K562 (cell line): ENCODE measurements around the gene FAM83D.

Experiments
- CTCF ChIP-seq, 3 experiments: IDR thresholded peaks in 2 of 3; conservative IDR thresholded peaks in 1 of 3; 2 replicates each; pipeline ENCODE4 v1.5.1; 2011 to 2012; ENCODE audit warnings: low read length in 3 of 3, mild to moderate bottlenecking in 3 of 3, control low read depth in 2 of 3, improper control_type of control experiment in 1 of 3, inconsistent platforms in 1 of 3, low read depth in 1 of 3, mixed read lengths in 1 of 3, moderate library complexity in 1 of 3; ENCODE audit not compliant: insufficient read depth in 2 of 3
- GATAD2A ChIP-seq: fragments of 450-650 bp; IDR thresholded peaks from 2 replicates; pipeline ENCODE4 v1.6.1; 2017
- HNRNPK ChIP-seq: fragments of 200-400 bp; formaldehyde crosslinking; IDR thresholded peaks from one replicate; pipeline ENCODE4 v1.6.1; 2018; ENCODE audit warnings: mild to moderate bottlenecking, low read depth, low read length; ENCODE audit not compliant: poor library complexity, severe bottlenecking

GRCh38 chr20:38969708-38970107 is 43.5 kb downstream of the FAM83D start:
- TF ChIP-seq HNRNPK, result no peak
- TF ChIP-seq GATAD2A, result no peak
- TF ChIP-seq CTCF (IDR thresholded peaks at IDR 0.05 in 2 of 3, conservative IDR thresholded peaks at IDR 0.05 in 1 of 3; ENCODE audit: insufficient read depth in 2 of 3, low read depth in 1 of 3, low read length in 3 of 3), result no peak
